IPS DF 6.9 (cell line): ENCODE results near the gene PLXNA2.

Experiments
- DNase-seq: peaks from one replicate; pipeline ENCODE4 v3.0.0-alpha.2; 2013; ENCODE audit warnings: low read depth, low spot score
- H3K27ac ChIP-seq: one replicate; pipeline ENCODE4 v1.5.1; 2013; ENCODE audit warnings: low read length, control low read depth
- H3K27me3 ChIP-seq: 2 replicates; pipeline ENCODE4 v1.6.1; 2013; ENCODE audit warnings: mild to moderate bottlenecking, low read length; ENCODE audit not compliant: control insufficient read depth, insufficient read depth
- H3K36me3 ChIP-seq: 2 replicates; pipeline ENCODE4 v1.6.1; 2013; ENCODE audit warnings: low read length; ENCODE audit not compliant: control insufficient read depth, insufficient read depth
- H3K4me1 ChIP-seq: 2 replicates; pipeline ENCODE4 v1.6.1; 2013; ENCODE audit warnings: low read length; ENCODE audit not compliant: control insufficient read depth, insufficient read depth
- H3K4me3 ChIP-seq: 2 replicates; pipeline ENCODE4 v1.5.1; 2013; ENCODE audit warnings: mild to moderate bottlenecking, low read length
- H3K9me3 ChIP-seq: 2 replicates; pipeline ENCODE4 v1.6.1; 2013; ENCODE audit warnings: low read length, inconsistent platforms; ENCODE audit not compliant: control insufficient read depth, insufficient read depth
- WGBS: extraction: QIAGEN DNeasy Blood & Tissue Kit; methylation state at CpG from one replicate; pipeline ENCODE4 v1.1.7; 2013; ENCODE audit warnings: mixed read lengths, missing lambda C conversion rate; ENCODE audit not compliant: insufficient read length, insufficient coverage; 5-methylcytosine and 5-hydroxymethylcytosine counted together

Gene PLXNA2

GRCh38 chr1:208079161-208079560 is 165.0 kb downstream of the PLXNA2 start:
- no peak overlapping the region for H3K27ac ChIP-seq

DNA sequence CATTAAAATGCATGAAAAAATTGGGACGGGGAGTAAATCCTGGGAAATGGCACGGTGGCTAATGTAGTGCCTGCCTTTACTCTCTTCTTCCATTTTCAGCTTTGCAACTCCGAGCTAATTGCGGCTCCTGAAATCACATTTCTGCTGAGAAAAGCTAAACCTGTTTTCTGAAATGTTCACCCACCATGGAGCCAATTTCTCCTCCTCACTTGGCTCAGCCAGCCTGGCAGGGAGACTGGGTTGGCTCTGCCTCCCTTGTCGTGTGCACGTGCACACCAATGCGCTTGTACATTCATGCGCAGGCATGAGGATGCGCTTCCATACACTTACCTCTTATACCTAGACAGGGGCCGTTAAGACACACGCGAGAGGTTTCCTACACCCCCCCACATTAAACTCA is 165.4 kb downstream of the PLXNA2 start:
- no CpG with 5 or more reads among the region's 12 CpGs for WGBS
- Histone ChIP-seq H3K4me1 (peaks cover 1% of the 10 kb centered on the region; the same call in 1 of the 2 replicates), H3K4me3 (no peak overlapping the region), H3K27me3 (no peaks in the 10 kb centered on the region), H3K27ac (no peak overlapping the region), H3K36me3 (no peaks in the 10 kb centered on the region), H3K9me3 (no peaks in the 10 kb centered on the region)
- no peak for DNase-seq

More at GRCh38 chr1:208079161-208079560, 165.0 kb downstream of the PLXNA2 start:
- Histone ChIP-seq H3K36me3 (no peaks in the 10 kb centered on the region), H3K4me1 (peaks cover 1% of the 10 kb centered on the region; the same call in 1 of the 2 replicates), H3K9me3 (no peaks in the 10 kb centered on the region), H3K27me3 (no peaks in the 10 kb centered on the region), H3K4me3 (no peak overlapping the region)
- DNase-seq = no peak
- no CpG with 5 or more reads among the region's 9 CpGs for WGBS

GRCh38 chr1:208077232-208078075 is 166.7 kb downstream of the PLXNA2 start:
- Histone ChIP-seq H3K27me3 (no peaks in the 10 kb centered on the region), H3K27ac (no peak overlapping the region), H3K4me3 (no peak overlapping the region), H3K9me3 (no peaks in the 10 kb centered on the region), H3K4me1 (no peaks in the 10 kb centered on the region), H3K36me3 (no peaks in the 10 kb centered on the region)
- DNase-seq = no peak
- WGBS = no CpG with 5 or more reads among the region's 16 CpGs

GRCh38 chr1:208074353-208074752 is 169.8 kb downstream of the PLXNA2 start:
- WGBS = no CpG with 5 or more reads among the region's 6 CpGs
- H3K4me1 ChIP-seq = no peaks in the 10 kb centered on the region
- no peaks in the 10 kb centered on the region for H3K27me3 ChIP-seq
- no peak for DNase-seq
- H3K36me3 ChIP-seq = no peaks in the 10 kb centered on the region
- no peak overlapping the region for H3K27ac ChIP-seq
- no peaks in the 10 kb centered on the region for H3K9me3 ChIP-seq
- H3K4me3 ChIP-seq = no peak overlapping the region

GRCh38 chr1:208071435-208072031 is 172.7 kb downstream of the PLXNA2 start:
- H3K4me1 ChIP-seq = no peaks in the 10 kb centered on the region
- WGBS = no CpG with 5 or more reads among the region's 7 CpGs
- H3K9me3 ChIP-seq = no peaks in the 10 kb centered on the region
- H3K27ac ChIP-seq = no peak overlapping the region
- no peaks in the 10 kb centered on the region for H3K36me3 ChIP-seq
- no peaks in the 10 kb centered on the region for H3K27me3 ChIP-seq
- no peak for DNase-seq
- H3K4me3 ChIP-seq = no peak overlapping the region

GRCh38 chr1:208069908-208070307 is 174.3 kb downstream of the PLXNA2 start:
- Histone ChIP-seq H3K9me3 (no peaks in the 10 kb centered on the region), H3K27ac (no peak overlapping the region), H3K4me3 (no peak overlapping the region), H3K27me3 (no peaks in the 10 kb centered on the region), H3K4me1 (no peaks in the 10 kb centered on the region), H3K36me3 (no peaks in the 10 kb centered on the region)
- no CpG with 5 or more reads among the region's 4 CpGs for WGBS
- DNase-seq = no peak

GRCh38 chr1:208069317-208069716 is 174.9 kb downstream of the PLXNA2 start:
- no peak for DNase-seq
- Histone ChIP-seq H3K4me3 (no peak overlapping the region), H3K4me1 (no peaks in the 10 kb centered on the region), H3K9me3 (no peaks in the 10 kb centered on the region), H3K27ac (no peak overlapping the region), H3K36me3 (no peaks in the 10 kb centered on the region), H3K27me3 (no peaks in the 10 kb centered on the region)
- no CpG with 5 or more reads among the region's 8 CpGs for WGBS

DNA sequence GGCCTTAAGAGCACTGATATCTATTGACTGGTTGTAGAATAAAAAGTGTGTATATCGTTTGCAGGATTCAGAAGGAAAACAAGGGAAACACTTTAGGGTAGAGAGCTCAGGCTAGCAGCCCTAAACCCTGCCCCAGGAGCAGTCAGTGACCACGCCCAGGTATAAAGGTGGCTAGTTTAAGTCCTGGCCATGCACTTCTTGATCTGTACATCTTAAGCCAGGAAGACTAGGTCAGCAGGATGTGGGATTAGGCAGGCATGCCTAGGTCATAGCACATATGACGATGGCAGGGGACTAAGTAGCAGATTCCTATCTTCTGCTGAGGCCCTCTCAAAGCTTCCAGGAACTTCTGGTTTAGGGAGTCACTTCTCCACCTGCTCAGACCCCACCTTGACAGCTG is 175.3 kb downstream of the PLXNA2 start:
- no peaks in the 10 kb centered on the region for H3K9me3 ChIP-seq
- WGBS = no CpG with 5 or more reads among the region's 3 CpGs

DNA sequence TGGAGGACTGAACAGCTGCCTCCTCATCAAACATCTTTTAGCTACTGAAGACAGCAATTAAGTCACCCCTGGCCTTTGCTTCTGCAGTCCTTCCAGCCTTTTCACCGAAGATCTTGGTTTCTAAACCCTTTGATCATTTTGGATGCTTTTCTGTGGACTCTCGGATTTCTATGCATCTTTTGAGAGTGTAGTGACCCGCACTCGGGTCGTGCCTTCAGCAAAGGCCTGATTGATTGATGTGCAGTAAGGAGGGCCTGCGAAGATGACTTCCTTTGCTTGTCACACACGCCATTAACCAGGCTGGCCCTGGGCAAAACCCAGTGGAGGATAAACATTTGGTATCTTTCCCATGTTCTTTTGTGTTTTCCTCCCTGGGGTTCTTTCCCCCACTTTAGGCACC is 175.8 kb downstream of the PLXNA2 start:
- no peaks in the 10 kb centered on the region for H3K4me1 ChIP-seq
- no peak overlapping the region for H3K4me3 ChIP-seq
- DNase-seq = no peak
- H3K9me3 ChIP-seq = no peaks in the 10 kb centered on the region
- H3K27me3 ChIP-seq = no peaks in the 10 kb centered on the region
- no CpG with 5 or more reads among the region's 7 CpGs for WGBS
- no peak overlapping the region for H3K27ac ChIP-seq
- H3K36me3 ChIP-seq = no peaks in the 10 kb centered on the region

More for the DNA sequence above, 175.3 kb downstream of the PLXNA2 start:
- H3K4me1 ChIP-seq = no peaks in the 10 kb centered on the region
- H3K27me3 ChIP-seq = no peaks in the 10 kb centered on the region
- H3K4me3 ChIP-seq = no peak overlapping the region
- DNase-seq = no peak
- H3K27ac ChIP-seq = no peak overlapping the region
- no peaks in the 10 kb centered on the region for H3K36me3 ChIP-seq

DNA sequence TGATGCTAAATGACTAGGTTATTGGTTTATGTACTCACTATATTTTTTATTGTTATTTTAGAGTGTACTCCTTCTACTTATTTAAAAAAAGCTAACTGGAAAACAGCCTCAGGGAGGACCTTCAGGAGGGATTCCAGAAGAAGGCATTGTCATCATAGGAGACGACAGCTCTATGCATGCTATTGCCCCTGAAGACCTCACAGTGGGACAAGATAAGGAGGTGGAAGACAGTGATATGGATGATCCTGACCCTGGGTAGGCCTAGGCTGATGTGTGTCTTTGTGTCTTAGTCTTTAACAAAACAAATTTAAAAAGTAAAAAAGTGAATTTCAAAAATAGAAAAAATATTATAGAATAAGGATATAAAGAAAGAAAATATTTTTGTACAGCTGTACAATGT is 177.6 kb downstream of the PLXNA2 start:
- Histone ChIP-seq H3K4me3 (no peak overlapping the region), H3K4me1 (no peaks in the 10 kb centered on the region), H3K27ac (no peak overlapping the region), H3K27me3 (no peaks in the 10 kb centered on the region), H3K9me3 (no peaks in the 10 kb centered on the region), H3K36me3 (no peaks in the 10 kb centered on the region)
- DNase-seq = no peak
- no CpG with 5 or more reads among the region's 1 CpG for WGBS

DNA sequence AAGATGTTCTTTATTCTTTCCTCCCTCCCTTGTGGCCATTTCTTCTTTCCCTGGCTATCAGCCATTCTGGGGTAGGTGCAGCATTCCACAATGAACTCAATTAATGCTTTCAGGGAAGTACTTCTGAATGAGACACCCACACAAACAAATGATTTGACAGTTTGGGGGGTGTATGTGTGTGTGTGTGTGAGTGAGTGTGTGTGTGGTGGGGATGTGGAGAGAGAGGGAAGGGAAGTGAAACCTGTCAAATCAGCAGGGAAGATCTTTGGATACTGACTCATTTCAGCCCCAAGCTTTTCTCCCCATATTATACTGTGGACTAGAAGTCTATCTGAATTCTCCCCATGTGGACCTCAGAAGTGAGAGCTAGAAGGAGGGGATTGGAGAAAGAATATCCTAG is 178.3 kb downstream of the PLXNA2 start:
- Histone ChIP-seq H3K27me3 (no peaks in the 10 kb centered on the region), H3K4me3 (no peak overlapping the region)
- no peak for DNase-seq

More for the DNA sequence above, 178.3 kb downstream of the PLXNA2 start:
- Histone ChIP-seq H3K27ac (no peak overlapping the region), H3K36me3 (no peaks in the 10 kb centered on the region), H3K9me3 (no peaks in the 10 kb centered on the region), H3K4me1 (no peaks in the 10 kb centered on the region)
